HCT116 (cell line): Measurements from ENCODE around the gene TNRC6C.

Experiments
- CTCF ChIP-seq, 3 experiments: fragments of 200-600 bp in 1 of 3; sonication (generic) in 1 of 3; IDR thresholded peaks in 2 of 3; conservative IDR thresholded peaks in 1 of 3; 2 replicates each; pipeline ENCODE4 v1.5.1; 2012 to 2017; ENCODE audit warnings: low read depth in 2 of 3, low read length in 2 of 3, antibody characterized with exemption in 1 of 3, borderline replicate concordance in 1 of 3, control low read depth in 1 of 3, mild to moderate bottlenecking in 1 of 3, mixed read lengths in 1 of 3, mixed run types in 1 of 3, moderate library complexity in 1 of 3; ENCODE audit not compliant: insufficient read depth in 1 of 3
- MAX ChIP-seq: IDR thresholded peaks from 2 replicates; pipeline ENCODE4 v1.6.1; 2012
- POLR2A ChIP-seq: IDR thresholded peaks from 2 replicates; pipeline ENCODE4 v1.7.0; 2011; ENCODE audit warnings: borderline replicate concordance; ENCODE audit not compliant: insufficient read depth, insufficient read length; ENCODE audit errors: extremely low read depth
- POLR2AphosphoS5 ChIP-seq: IDR thresholded peaks from 2 replicates; pipeline ENCODE4 v1.6.1; 2011; ENCODE audit warnings: mild to moderate bottlenecking, low read depth, low read length, moderate library complexity
- REST ChIP-seq: IDR thresholded peaks from 2 replicates; pipeline ENCODE4 v1.6.1; 2012; ENCODE audit warnings: low read depth
- TCF7L2 ChIP-seq: IDR thresholded peaks from 2 replicates; pipeline ENCODE4 v1.7.0; 2011; ENCODE audit warnings: borderline replicate concordance, inconsistent platforms; ENCODE audit not compliant: insufficient read depth, insufficient read length; ENCODE audit errors: extremely low read depth
- YY1 ChIP-seq: IDR thresholded peaks from 2 replicates; pipeline ENCODE4 v1.6.1; 2011; ENCODE audit warnings: low read length, low read depth, moderate library complexity, mild to moderate bottlenecking; ENCODE audit not compliant: insufficient replicate concordance; ENCODE audit errors: extremely low read depth
- ZFX ChIP-seq: fragments of 450-650 bp; IDR thresholded peaks from 2 replicates; pipeline ENCODE4 v1.6.1; 2017

GRCh38 chr17:78092794-78093324 lies 134.4 kb downstream of the TNRC6C start:
- no peak for TF ChIP-seq POLR2A
- no peak for TF ChIP-seq POLR2AphosphoS5
- no peak for TF ChIP-seq CTCF (IDR thresholded peaks at IDR 0.05 in 2 of 3, conservative IDR thresholded peaks at IDR 0.05 in 1 of 3; ENCODE audit: borderline replicate concordance in 1 of 3, insufficient read depth in 1 of 3, low read depth in 2 of 3, low read length in 2 of 3)
- TF ChIP-seq REST = no peak
- TF ChIP-seq YY1 = no peak
- TF ChIP-seq MAX = no peak
- no peak for TF ChIP-seq TCF7L2
- no peak for TF ChIP-seq ZFX
